HG02623 (cell line): Measurements from ENCODE around the gene GFPT1.

Source experiments
- ATAC-seq: cut with Tn5 transposase; IDR thresholded peaks from one replicate; pipeline ENCODE4 v1.9.1; 2021; ENCODE audit warnings: moderate library complexity; ENCODE audit not compliant: unreplicated experiment

The GFPT1 gene

DNA sequence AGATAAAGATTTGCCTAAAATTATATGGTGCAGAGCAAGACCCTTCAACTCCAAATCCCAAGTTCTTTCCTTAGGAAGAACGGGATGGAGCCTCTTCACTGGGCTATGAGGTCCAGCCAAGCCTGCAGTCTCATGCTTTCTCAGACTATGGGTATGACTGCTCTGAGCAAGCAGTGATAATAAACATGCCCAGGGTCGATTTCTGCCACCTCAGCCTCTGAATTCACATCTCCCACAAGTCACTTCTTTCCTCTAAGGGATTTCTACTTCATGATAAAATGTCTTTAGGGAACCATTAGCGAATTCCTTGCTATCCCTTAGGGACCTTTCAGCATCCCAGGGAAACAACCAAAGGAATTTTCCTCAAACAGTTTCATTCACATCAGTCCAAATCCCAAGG, 94.8 kb downstream of the GFPT1 start:
- ATAC-seq: no peak

DNA sequence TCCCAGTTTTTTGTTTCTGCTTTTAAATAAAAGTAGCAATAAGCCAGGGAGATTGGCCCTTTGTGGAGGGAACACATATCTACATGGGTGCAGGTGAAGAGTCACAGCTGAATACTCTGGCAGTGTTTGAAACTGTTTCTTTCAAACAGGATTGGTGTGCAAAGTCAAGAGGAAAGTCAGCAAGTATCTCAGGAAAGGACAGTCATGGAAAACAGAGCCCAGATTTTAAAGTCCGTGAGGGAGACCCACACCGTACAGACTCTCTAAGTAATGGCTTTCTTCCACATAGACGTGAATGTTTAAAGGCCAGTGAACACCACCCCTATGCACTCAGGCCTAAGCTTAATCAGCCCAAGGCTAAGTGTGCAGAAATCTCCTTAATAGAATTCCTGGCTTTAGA, 95.3 kb downstream of the GFPT1 start:
- no peak for ATAC-seq

DNA sequence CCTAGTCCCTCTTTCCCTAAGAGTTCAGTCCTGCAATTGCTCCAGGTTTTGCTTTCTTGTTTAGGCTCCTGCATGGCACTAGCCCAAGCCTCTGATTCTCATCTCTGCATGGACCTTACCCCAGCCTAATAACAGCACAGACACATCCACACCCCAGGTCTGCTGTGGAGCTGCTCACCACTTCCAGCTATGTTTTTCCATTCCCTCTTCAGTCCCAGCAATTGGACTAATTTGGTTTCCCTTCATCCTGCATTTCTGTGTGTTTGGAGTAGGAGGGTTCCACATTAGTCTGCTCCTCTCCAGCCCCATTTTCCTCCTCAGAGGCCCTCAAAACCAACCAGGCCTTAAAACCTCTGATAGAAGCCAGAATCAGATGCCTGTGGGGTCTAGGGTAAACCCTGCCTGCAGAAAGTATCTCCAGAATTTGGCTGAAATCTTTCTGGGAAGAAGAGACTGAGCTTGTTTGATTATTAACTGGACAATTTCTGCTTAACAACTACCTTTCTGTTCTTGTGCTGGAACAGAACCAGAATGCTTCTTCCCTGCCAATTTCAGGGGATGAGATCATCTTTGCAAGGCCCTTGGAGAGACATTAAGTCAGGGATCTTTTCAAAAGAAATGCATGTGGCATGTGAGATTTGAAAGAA, 95.9 kb downstream of the GFPT1 start:
- no peak for ATAC-seq

DNA sequence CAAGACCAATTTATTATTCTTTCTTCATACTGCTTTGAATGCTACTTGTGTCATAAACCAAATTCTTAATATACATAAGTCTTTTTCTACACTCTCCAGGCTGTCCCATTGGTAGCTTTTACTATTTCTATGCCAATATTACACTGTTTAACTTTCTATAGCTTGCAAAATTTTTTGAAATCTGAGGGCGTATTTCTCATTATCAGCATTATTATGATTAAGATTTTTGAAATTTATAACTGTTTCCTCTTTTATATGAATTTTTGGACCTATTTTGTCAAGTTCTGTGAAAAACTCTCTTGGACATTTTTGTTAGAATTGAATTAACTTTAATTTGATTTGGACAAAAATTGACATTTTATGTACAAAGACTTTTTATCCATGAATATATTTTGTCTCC, 98.6 kb downstream of the GFPT1 start:
- ATAC-seq: no peak

DNA sequence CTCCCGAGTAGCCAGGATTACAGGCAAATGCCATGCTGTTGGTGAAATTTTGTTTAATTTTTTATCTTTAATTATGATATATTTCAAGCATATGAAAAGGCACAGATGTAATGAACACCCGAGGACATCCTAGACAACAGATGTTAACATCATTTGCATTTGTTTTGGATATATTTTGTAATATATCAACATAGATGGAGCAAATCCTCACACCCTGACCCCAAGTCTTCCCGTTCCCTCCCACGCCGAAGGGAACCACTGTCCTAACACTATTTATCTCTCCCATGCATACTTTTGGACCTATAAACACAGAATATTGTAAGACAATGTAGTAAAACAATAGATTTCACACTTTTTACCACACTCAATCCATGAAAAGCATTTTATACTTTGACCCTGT, 99.5 kb downstream of the GFPT1 start:
- no peak for ATAC-seq

DNA sequence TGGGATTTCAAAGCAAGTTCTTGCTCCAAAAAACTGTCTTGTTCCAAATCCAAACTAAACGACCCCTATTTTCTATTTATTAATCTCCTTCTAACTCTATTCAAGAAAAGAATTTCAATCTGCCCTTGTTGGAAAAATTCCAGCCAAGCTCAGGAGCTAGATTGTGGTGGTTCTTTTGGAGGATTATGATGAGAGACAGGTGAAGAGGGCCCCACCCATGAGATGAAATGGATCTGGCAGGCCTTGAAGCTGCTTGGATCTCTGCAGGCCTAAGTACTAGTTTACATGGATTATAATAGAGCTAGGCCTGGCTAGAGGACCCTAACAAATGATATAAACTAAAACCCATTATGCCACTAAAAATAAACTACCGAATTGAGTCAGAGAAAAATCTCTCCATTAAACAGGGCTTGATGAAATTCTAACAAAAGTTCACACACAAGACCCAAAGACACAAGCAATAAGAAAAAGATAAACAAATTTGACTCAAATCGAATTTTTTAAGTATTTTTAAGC, 101.6 kb downstream of the GFPT1 start:
- no peak for ATAC-seq

DNA sequence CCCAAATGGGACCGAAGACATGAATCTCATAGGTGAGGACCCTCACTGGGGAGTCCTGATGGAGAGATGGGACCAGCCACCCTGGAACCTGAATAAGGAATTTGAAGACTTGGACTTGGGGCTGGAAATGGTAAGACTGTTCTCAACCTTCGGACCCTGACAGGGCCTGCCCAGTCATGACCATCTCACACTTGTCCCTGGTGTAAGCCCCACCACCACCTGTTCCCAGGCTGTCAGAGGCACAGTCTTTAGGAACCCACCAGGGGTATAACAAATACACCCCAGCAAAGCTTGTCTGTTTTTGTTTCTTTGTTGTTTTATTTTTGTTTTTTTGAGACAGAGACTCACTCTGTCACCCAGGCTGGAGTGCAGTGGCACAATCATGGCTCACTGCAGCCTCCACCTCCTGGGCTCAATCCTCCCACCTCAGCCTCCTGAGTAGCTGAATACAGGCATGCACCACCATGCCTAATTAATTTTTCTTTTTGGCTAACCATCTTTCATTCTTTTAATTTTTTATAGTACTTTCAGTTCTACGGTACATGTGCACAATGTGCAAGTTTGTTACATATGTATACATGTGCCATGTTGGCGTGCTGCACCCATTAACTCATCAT, 106.1 kb downstream of the GFPT1 start:
- no peak for ATAC-seq

DNA sequence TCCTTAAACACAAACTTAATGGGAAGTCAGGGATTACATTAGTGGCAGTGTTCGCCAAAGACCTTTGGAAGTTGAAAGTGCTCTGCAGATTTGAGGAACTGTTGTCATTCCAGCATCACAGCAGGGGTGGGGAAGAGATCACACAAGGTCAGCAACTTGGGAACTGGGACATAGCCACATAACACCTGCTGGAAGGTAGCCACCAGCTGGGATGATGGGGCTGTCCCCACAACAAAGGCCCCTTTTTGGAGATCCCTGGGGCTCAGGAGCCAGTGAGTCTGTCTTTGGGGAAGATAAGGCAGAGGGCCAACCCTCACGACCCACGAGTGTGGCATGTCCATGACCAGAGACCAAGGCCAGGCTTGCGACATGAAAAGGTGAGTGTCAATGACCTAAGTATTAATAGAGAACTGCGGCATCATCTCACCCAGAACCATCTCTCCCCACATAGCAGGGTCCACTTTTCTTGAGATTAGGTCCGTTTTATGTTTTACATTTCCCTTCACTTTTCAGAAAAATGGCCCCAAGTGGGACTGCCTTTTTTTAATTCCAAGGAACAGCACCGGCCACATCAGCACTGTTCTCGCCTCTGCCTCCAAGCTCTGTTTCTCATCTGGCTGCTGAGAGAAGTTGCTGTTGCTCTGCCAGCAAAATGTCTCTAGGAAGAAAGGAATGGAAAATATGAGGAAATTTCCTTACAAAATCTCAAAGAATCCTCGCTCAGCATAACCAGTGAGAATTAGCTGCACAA, 106.9 kb downstream of the GFPT1 start:
- no peak for ATAC-seq

DNA sequence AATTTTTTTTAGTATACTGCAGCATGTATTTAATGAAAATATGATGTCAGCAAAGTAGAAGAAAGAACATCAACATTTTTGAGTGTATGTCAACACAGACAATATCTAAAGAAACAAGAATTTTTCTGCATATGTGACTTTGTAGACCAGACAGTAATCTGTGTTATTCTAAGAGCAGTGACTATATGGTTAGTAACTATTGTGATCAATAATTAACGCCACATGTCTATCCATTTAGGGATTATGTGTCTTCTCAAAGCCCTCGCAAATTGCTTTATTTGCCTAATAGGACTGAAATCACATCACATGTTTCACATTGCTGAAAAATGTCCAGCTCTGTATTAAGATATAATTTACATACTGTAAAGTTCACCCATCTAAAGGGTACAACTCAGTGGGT, 107.8 kb downstream of the GFPT1 start:
- ATAC-seq: no peak

DNA sequence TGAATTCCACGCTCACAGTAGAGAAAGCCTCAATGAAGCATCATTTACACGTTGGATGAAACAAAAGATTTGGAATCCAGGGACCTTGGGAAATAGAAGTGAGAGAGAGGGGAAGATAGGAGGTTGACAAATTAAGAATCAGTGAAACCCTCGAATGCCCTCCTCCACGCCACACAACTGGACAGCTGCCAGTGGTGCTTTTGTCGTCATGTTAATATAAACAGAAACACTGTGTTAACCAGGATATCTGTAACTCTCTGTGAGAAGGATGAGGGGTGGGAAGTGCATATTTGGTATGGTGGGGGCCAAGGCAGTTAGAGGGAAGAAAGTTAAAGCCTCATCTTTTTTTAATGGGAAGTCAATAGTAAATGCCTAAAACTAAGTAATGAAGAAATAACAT, 108.7 kb downstream of the GFPT1 start:
- ATAC-seq: no peak

DNA sequence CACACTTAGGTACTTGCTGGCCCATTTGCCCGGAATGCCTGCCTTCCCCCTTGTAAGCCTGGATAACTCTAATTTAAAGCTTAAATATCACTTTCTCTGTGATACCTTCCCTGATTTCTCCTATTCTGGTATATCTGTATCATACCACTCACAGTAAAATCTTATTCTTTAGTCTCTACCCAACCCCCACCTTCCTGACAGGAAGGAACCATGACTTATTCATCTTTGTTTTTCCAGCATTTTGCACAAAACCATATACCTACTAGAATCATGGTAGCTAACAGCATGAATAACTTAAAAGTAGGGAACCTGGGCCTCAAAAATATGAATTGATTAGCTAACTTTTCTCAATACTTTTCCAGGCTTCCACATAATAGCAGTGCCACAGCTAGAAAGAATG, 111.5 kb downstream of the GFPT1 start:
- ATAC-seq: no peak

DNA sequence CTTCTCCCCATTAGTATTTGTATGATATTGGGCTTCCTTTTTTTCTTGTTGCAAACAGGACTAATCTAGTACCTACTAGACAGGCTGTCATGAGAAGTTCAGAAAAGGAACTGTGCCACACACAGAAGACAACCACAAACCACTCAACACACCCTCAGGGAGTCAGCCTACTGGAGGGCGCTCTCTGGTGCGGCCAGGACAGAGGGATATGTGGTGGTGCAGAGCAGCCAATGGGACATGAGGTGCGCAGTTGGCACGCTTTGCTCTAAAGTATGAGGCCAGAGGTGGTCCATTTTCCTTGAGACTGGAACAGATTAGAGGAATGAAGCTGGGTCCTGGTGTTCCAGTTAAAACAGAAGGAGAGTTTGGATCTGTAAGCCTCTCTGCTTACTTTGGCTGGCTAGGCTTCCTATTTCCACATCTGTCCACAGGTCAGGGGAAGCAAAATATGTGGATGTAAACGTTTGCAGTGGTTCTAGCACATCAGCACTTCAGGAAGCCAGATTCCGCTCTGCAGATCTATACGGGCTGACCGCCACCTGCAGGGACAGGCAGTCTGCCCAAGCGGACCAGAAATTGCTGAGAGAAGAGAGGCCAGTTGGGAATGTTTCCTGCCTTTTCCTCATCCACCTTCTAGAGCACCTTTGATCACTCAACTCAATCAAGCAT, 114.1 kb downstream of the GFPT1 start:
- ATAC-seq: no peak

DNA sequence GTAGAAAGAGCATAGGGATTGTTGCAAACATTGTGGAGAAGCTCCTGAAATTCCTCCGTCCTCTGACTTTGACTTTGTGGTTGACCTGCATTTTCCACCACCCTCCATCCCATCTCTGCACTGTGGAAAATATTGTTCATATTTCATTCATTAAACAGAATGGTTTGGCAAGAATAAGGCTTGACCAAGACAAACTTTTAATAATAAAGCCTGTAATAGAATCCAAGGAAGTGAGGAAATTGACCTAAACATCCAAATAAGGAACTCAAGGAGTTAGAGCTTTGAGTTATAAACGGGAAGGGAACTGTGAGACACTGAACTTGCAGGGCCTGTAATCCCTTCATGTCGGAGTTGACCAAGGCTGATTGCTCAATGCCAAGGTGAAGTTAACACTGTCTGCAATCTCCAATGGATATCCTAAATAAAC, 115.2 kb downstream of the GFPT1 start:
- no peak for ATAC-seq
